ENCODE data around the gene RAPGEF1.
A peak's percentile ranks its signal among the peaks of the same experiment; 100 is the strongest.

RAPGEF1 gene

DNA sequence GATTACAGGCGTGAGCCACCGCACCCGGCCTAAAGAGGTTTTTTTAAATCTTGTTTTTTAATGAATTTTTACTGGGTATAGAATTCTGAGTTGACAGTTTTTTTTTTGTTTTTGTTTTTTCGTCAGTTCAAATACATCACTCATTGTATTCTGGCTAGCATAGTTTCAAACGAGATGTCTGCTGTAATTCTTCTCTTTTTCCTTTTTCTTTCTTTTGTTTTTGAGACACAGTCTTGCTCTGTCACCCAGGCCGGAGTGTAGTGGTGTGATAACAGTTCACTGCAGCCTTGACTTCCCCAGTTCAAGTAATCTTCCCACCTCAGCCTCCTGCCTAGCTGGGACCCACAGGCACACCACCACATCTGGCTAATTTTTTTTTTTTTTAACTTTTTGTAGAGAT lies 196.7 kb downstream of the RAPGEF1 start (continued):
- TF ChIP-seq ZNF610 (tag by site-specific recombination; IDR thresholded peaks at IDR 0.05; ENCODE audit: borderline replicate concordance) (0 out of 2 replicates have a peak, but pooled peaks have one; percentile 71), KLF8 (tag by site-specific recombination; IDR thresholded peaks at IDR 0.05) (peak; percentile 74), ZNF501 (tag by site-specific recombination; IDR thresholded peaks at IDR 0.05) (0 out of 2 replicates have a peak, but pooled peaks have one; percentile 16), ZNF184 (tag by site-specific recombination; IDR thresholded peaks at IDR 0.05) (peak; percentile 79), ZNF433 (tag by site-specific recombination; IDR thresholded peaks at IDR 0.05; ENCODE audit: low read depth) (no peak), RBAK (tag by site-specific recombination; IDR thresholded peaks at IDR 0.05) (0 out of 2 replicates have a peak, but pooled peaks have one; percentile 18), ZNF391 (tag by site-specific recombination; IDR thresholded peaks at IDR 0.05; ENCODE audit: borderline replicate concordance, low read depth) (peak; percentile 65; the same call in 1 of the 2 replicates), ZNF558 (tag by site-specific recombination; IDR thresholded peaks at IDR 0.05) (peak; percentile 63; the same call in 1 of the 2 replicates), ZSCAN23 (tag by site-specific recombination; IDR thresholded peaks at IDR 0.05) (0 out of 2 replicates have a peak, but pooled peaks have one; percentile 39), TSHZ1 (tag by site-specific recombination; IDR thresholded peaks at IDR 0.05; ENCODE audit: borderline replicate concordance) (peak; percentile 55; the same call in 1 of the 2 replicates), SP7 (tag by site-specific recombination; IDR thresholded peaks at IDR 0.05) (peak; percentile 63; the same call in 1 of the 2 replicates), ZBTB7A (tag by site-specific recombination; IDR thresholded peaks at IDR 0.05; ENCODE audit: low read depth) (0 out of 2 replicates have a peak, but pooled peaks have one; percentile 32), WT1 (tag by site-specific recombination; IDR thresholded peaks at IDR 0.05) (no peak), ZFP37 (tag by site-specific recombination; IDR thresholded peaks at IDR 0.05) (0 out of 2 replicates have a peak, but pooled peaks have one; percentile 51), ZNF626 (tag by site-specific recombination; IDR thresholded peaks at IDR 0.05) (0 out of 2 replicates have a peak, but pooled peaks have one; percentile 41), ZNF362 (tag by site-specific recombination; IDR thresholded peaks at IDR 0.05) (peak; percentile 97), ZBTB21 (tag by site-specific recombination; IDR thresholded peaks at IDR 0.05) (no peak), SETDB1 (IDR thresholded peaks at IDR 0.05; ENCODE audit: insufficient read length, low read length) (peak; percentile 95)
- TF ChIP-seq, protein P1, sequence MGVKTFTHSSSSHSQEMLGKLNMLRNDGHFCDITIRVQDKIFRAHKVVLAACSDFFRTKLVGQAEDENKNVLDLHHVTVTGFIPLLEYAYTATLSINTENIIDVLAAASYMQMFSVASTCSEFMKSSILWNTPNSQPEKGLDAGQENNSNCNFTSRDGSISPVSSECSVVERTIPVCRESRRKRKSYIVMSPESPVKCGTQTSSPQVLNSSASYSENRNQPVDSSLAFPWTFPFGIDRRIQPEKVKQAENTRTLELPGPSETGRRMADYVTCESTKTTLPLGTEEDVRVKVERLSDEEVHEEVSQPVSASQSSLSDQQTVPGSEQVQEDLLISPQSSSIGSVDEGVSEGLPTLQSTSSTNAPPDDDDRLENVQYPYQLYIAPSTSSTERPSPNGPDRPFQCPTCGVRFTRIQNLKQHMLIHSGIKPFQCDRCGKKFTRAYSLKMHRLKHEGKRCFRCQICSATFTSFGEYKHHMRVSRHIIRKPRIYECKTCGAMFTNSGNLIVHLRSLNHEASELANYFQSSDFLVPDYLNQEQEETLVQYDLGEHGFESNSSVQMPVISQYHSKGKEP (tag by site-specific recombination; IDR thresholded peaks at IDR 0.05), result no peak
- TF ChIP-seq, protein P2, sequence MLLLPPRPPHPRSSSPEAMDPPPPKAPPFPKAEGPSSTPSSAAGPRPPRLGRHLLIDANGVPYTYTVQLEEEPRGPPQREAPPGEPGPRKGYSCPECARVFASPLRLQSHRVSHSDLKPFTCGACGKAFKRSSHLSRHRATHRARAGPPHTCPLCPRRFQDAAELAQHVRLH (tag by site-specific recombination; IDR thresholded peaks at IDR 0.05), result peak; percentile 48; the same call in 1 of the 2 replicates
- TF ChIP-seq, protein P3, sequence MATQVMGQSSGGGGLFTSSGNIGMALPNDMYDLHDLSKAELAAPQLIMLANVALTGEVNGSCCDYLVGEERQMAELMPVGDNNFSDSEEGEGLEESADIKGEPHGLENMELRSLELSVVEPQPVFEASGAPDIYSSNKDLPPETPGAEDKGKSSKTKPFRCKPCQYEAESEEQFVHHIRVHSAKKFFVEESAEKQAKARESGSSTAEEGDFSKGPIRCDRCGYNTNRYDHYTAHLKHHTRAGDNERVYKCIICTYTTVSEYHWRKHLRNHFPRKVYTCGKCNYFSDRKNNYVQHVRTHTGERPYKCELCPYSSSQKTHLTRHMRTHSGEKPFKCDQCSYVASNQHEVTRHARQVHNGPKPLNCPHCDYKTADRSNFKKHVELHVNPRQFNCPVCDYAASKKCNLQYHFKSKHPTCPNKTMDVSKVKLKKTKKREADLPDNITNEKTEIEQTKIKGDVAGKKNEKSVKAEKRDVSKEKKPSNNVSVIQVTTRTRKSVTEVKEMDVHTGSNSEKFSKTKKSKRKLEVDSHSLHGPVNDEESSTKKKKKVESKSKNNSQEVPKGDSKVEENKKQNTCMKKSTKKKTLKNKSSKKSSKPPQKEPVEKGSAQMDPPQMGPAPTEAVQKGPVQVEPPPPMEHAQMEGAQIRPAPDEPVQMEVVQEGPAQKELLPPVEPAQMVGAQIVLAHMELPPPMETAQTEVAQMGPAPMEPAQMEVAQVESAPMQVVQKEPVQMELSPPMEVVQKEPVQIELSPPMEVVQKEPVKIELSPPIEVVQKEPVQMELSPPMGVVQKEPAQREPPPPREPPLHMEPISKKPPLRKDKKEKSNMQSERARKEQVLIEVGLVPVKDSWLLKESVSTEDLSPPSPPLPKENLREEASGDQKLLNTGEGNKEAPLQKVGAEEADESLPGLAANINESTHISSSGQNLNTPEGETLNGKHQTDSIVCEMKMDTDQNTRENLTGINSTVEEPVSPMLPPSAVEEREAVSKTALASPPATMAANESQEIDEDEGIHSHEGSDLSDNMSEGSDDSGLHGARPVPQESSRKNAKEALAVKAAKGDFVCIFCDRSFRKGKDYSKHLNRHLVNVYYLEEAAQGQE (tag by site-specific recombination; IDR thresholded peaks at IDR 0.05), result peak; percentile 77
